Measurements from ENCODE around the gene BPHL. TPM values are rescaled to one million over a fixed set of nuclear protein-coding genes. Genes with fewer than 3 reads are reported as not detected.

BPHL gene
- total RNA-seq, 2 donors from 2014 or later: 13.4 to 31.7 TPM

DNA sequence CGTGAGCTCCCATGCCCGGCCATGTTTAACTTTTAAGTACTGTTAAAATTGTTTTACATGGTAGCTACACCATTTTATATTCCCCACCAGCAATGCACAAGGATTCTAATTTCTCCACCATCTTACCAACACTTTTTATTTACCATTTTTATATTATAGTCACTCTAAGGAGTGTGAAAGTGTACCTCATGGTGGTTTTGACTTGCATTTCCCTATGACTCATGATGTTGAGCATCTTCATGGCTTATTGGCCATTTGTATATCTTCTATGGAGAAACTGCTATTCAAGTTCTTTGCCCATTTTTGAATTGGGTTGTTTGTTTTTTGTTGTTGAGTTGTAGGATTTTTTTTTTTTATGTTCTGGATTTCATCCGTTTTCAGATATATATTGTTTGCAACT is 15.6 kb upstream of the BPHL start:
- H3K4me1 ChIP-seq: no peaks in the 10 kb centered on the region
- intact Hi-C loops (cut with DNase I): no loop called here
- TF ChIP-seq, protein P1, sequence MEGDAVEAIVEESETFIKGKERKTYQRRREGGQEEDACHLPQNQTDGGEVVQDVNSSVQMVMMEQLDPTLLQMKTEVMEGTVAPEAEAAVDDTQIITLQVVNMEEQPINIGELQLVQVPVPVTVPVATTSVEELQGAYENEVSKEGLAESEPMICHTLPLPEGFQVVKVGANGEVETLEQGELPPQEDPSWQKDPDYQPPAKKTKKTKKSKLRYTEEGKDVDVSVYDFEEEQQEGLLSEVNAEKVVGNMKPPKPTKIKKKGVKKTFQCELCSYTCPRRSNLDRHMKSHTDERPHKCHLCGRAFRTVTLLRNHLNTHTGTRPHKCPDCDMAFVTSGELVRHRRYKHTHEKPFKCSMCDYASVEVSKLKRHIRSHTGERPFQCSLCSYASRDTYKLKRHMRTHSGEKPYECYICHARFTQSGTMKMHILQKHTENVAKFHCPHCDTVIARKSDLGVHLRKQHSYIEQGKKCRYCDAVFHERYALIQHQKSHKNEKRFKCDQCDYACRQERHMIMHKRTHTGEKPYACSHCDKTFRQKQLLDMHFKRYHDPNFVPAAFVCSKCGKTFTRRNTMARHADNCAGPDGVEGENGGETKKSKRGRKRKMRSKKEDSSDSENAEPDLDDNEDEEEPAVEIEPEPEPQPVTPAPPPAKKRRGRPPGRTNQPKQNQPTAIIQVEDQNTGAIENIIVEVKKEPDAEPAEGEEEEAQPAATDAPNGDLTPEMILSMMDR (IDR thresholded peaks at IDR 0.05): no peak
- no peaks in the 10 kb centered on the region for H3K9me3 ChIP-seq
- H3K27ac ChIP-seq: no peak overlapping the region
- no peak overlapping the region for H3K4me3 ChIP-seq
- no peaks in the 10 kb centered on the region for H3K27me3 ChIP-seq
- no peak for DNase-seq
- H3K36me3 ChIP-seq: peaks cover 3% of the 10 kb centered on the region
- no peak overlapping the region for H3K9ac ChIP-seq (ENCODE audit: low read depth in 2 of 2, low read length in 2 of 2)

DNA sequence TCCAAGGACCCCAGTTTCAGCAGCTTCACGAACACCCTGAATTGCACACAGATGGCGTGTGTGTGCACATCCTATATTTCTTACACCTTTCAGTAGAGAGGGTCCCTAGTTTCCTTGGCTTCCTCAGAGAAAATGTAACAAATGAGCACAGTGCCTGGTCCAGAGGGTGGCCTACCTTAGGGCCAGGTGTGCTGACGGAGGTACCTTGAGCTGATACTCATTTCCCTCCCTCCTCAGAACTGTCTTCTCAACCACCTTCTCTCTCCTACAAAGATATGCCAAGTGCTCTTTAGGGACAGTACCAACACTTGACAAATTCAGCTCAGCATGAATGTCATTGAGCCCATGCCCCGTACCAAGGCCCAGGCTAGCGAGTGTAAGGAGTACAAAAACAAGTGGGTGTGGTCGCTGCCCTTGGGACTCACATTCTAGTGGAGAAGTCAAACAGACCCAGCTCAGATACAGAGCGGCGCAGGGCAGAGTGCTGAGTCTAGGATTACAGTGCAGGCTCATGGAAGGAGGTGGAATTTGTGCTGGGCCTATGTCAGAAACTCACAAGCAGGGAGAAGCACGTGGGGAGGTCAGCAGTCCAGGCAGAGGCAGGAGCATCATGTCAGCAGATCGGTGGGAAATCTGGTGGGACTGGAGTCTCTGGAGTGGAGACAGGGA is 9.6 kb upstream of the BPHL start:
- TF ChIP-seq, protein P1 (IDR thresholded peaks at IDR 0.05): no peak
- Histone ChIP-seq H3K9me3 (no peaks in the 10 kb centered on the region), H3K36me3 (peaks cover 7% of the 10 kb centered on the region), H3K4me3 (no peak overlapping the region), H3K4me1 (no peaks in the 10 kb centered on the region), H3K27ac (no peak overlapping the region), H3K27me3 (no peaks in the 10 kb centered on the region), H3K9ac (ENCODE audit: low read depth in 2 of 2, low read length in 2 of 2) (no peak overlapping the region)
- no peak for DNase-seq
- intact Hi-C loops (cut with DNase I): no loop called here

DNA sequence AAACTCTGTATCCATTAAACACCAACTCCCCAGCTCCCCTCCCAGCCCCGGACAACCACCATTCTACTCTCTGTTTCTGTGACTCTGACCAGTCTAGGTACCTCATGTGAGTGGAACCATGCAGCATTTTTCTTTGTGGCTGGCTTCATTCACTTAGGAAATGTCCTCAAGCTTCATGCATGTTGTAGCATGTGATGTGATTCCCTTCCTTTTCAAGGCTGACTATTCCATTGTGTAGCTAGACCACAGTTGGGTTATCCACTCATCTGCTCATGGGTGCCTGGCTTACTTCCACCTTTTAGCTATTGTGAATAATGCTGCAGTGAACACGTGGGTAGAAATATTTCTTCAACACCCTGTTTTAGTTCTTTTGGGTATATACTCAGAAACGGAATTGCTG is 8.8 kb upstream of the BPHL start:
- no peaks in the 10 kb centered on the region for H3K27me3 ChIP-seq
- H3K4me3 ChIP-seq: no peak overlapping the region
- H3K9me3 ChIP-seq: no peaks in the 10 kb centered on the region
- H3K9ac ChIP-seq (ENCODE audit: low read depth in 2 of 2, low read length in 2 of 2): no peak overlapping the region
- no peak overlapping the region for H3K27ac ChIP-seq
- no peaks in the 10 kb centered on the region for H3K4me1 ChIP-seq
- intact Hi-C loops (cut with DNase I): no loop called here
- peaks cover 7% of the 10 kb centered on the region for H3K36me3 ChIP-seq
- TF ChIP-seq, protein P1 (IDR thresholded peaks at IDR 0.05): no peak
- DNase-seq: no peak

DNA sequence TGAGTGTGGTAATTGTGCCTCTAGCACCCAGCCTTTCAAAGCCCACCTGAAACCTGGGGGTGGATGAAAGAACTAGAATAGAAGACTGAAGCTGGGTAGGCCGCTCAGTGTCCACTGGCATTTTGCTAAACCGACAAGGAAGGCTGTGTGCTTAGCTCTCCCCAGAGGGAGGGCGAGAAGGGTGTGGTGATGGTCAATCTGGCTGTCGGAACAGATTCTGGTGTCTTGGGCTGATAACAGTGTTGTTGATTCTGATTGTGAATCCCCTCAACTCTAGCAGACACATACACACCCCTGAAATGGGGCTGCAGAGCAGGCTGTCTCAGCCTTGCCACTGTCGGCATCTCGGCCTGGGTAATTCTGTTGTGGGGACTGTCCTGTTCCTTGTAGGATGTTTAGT is 4.1 kb upstream of the BPHL start:
- Histone ChIP-seq H3K4me1 (no peaks in the 10 kb centered on the region), H3K4me3 (no peak overlapping the region), H3K27me3 (no peaks in the 10 kb centered on the region), H3K9me3 (no peaks in the 10 kb centered on the region), H3K9ac (ENCODE audit: low read depth in 2 of 2, low read length in 2 of 2) (no peak overlapping the region), H3K27ac (no peak overlapping the region), H3K36me3 (peaks cover 4% of the 10 kb centered on the region)
- intact Hi-C loops (cut with DNase I): no loop called here
- no peak for DNase-seq
- TF ChIP-seq, protein P1 (IDR thresholded peaks at IDR 0.05): no peak

DNA sequence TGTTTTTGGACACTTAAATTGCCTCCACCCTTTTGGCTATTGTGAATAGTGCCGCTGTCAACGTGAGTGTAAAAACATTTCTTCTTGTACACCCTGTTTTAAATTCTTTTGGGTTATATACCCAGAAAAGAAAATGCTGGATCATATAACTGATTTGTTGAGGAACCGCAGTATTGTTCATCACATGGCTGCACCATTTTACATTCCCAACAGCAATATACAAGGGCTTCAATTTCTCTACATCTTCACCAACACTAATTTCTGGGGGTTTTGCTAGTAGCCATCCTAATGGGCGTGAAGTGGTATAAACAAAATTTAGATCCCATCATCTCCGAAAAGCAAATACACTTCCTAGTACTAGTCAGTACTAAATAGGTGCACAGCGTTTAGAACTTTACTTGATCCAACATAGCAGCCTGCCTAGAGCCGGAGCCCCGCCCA is 579 bp upstream of the BPHL start:
- no peaks in the 10 kb centered on the region for H3K9me3 ChIP-seq
- peak overlapping the region; percentile 96 for H3K27ac ChIP-seq
- intact Hi-C loops (cut with DNase I): no loop called here
- H3K9ac ChIP-seq (ENCODE audit: low read depth in 2 of 2, low read length in 2 of 2): peak overlapping the region; percentile 66 to 70
- peaks cover 4% of the 10 kb centered on the region for H3K36me3 ChIP-seq
- DNase-seq: no peak
- no peaks in the 10 kb centered on the region for H3K27me3 ChIP-seq
- peak overlapping the region; percentile 85 for H3K4me3 ChIP-seq
- H3K4me1 ChIP-seq: no peaks in the 10 kb centered on the region
- TF ChIP-seq, protein P1 (IDR thresholded peaks at IDR 0.05): no peak

All from colonic mucosa (tissue), 4 donors.